Measurements from ENCODE around the gene CKMT1A.
"Not testable (repeated sequence)": the region's sequence is repeated elsewhere in the genome, so short reads cannot be mapped to it uniquely, and the experiment has no call there.

DNA sequence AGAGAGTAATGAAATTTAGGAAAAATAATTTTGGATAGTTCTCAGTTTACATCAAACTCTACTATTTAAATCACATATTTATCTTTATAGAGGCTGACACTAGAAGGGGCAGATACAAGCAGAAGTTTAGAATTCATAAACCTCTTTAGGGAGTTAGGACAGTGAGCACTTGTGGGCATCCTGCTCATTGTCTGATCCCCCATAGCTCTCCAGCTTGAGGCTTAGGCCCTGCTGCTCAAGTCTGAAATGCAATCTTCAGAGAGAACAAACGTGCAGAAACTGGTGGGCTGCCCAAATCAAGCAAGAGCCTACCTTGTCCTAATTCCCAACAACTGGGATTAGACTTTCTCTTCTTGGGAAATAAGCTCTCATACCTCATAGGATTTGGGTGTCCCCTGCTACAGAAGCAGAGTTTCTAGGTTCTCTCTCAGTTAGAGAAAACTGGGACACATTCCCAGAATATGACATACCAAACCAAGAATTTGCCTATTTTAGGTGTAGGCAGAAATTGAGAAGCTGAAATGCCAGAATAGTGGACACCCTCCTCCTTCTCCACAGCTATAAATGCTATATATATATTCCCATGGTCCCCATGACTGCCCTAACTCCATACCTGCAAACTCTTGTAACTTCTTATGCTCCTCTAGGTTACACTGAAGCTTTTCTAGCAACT, 34.5 kb downstream of the CKMT1A start:
- TF ChIP-seq, protein P1, sequence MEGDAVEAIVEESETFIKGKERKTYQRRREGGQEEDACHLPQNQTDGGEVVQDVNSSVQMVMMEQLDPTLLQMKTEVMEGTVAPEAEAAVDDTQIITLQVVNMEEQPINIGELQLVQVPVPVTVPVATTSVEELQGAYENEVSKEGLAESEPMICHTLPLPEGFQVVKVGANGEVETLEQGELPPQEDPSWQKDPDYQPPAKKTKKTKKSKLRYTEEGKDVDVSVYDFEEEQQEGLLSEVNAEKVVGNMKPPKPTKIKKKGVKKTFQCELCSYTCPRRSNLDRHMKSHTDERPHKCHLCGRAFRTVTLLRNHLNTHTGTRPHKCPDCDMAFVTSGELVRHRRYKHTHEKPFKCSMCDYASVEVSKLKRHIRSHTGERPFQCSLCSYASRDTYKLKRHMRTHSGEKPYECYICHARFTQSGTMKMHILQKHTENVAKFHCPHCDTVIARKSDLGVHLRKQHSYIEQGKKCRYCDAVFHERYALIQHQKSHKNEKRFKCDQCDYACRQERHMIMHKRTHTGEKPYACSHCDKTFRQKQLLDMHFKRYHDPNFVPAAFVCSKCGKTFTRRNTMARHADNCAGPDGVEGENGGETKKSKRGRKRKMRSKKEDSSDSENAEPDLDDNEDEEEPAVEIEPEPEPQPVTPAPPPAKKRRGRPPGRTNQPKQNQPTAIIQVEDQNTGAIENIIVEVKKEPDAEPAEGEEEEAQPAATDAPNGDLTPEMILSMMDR (IDR thresholded peaks at IDR 0.05), result not testable (repeated sequence)
- not testable (repeated sequence) for TF ChIP-seq NPAS2 (CRISPR knock-in tag; IDR thresholded peaks at IDR 0.05; ENCODE audit: borderline replicate concordance); EHMT2 (IDR thresholded peaks at IDR 0.05; ENCODE audit: low read depth); RCOR1 (IDR thresholded peaks at IDR 0.05; ENCODE audit: low read depth, low read length); POLR2A (IDR thresholded peaks at IDR 0.05; ENCODE audit: low read length); SMC3 (IDR thresholded peaks at IDR 0.05)
- TF ChIP-seq, protein P2, sequence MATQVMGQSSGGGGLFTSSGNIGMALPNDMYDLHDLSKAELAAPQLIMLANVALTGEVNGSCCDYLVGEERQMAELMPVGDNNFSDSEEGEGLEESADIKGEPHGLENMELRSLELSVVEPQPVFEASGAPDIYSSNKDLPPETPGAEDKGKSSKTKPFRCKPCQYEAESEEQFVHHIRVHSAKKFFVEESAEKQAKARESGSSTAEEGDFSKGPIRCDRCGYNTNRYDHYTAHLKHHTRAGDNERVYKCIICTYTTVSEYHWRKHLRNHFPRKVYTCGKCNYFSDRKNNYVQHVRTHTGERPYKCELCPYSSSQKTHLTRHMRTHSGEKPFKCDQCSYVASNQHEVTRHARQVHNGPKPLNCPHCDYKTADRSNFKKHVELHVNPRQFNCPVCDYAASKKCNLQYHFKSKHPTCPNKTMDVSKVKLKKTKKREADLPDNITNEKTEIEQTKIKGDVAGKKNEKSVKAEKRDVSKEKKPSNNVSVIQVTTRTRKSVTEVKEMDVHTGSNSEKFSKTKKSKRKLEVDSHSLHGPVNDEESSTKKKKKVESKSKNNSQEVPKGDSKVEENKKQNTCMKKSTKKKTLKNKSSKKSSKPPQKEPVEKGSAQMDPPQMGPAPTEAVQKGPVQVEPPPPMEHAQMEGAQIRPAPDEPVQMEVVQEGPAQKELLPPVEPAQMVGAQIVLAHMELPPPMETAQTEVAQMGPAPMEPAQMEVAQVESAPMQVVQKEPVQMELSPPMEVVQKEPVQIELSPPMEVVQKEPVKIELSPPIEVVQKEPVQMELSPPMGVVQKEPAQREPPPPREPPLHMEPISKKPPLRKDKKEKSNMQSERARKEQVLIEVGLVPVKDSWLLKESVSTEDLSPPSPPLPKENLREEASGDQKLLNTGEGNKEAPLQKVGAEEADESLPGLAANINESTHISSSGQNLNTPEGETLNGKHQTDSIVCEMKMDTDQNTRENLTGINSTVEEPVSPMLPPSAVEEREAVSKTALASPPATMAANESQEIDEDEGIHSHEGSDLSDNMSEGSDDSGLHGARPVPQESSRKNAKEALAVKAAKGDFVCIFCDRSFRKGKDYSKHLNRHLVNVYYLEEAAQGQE (IDR thresholded peaks at IDR 0.05), result not testable (repeated sequence)
